ENCODE data around the gene TSPAN19.

The TSPAN19 gene

DNA sequence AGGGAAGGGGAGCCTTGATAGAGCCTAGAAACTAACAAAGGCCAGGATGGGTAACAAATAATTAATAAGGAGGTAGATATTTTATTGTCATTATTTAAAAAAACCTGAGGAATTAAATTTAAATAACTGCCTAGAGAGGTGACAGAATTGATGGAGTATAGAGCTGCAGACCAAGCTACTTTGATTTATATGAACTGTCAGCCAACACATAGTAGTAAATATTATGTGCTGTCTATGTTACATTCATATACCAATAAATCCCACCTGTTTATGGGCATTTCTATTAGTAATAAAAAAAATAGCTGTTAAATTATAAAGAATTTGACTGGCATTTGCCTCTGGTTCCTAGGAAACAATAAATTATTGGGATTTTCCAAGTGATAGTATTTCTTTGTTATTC is 37.7 kb downstream of the TSPAN19 start:
- no peak for DNase-seq

DNA sequence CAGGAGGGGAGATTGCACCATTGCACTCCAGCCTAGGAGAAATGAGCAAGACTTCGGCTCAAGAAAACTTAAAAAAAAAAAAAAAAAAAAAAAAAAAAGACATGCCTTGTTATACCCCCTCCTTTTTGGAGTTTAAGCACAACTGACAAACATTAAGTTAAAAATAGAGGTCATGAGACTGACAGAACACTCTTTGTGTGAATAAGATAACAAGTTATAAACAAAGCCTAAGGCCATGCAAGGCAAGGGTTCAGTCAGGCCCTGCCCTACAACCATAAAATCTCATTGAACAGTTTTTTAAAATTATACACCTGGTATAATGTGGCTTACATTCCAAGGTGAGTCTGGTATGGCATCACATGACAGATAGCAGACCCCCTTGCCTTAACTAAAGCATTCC is 39.3 kb downstream of the TSPAN19 start:
- no peak for DNase-seq

DNA sequence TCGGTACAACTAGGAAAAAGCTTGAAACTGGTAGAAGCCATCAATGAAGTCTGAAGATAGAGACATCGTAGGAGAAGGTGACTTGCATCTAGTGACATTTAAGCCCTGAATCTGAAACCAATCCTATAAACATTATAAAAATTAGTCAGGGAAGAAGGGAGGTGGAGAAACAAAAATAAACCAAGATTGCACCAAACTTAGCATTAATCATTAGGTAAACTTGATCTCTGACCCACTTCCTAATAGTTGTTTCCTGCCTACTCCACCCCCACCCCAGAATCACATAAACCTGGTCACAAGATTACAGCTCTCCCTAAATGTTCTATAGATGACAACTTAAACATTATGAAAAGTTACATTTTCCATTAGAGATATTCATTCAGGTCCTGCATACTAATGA is 40.4 kb downstream of the TSPAN19 start:
- DNase-seq = no peak

DNA sequence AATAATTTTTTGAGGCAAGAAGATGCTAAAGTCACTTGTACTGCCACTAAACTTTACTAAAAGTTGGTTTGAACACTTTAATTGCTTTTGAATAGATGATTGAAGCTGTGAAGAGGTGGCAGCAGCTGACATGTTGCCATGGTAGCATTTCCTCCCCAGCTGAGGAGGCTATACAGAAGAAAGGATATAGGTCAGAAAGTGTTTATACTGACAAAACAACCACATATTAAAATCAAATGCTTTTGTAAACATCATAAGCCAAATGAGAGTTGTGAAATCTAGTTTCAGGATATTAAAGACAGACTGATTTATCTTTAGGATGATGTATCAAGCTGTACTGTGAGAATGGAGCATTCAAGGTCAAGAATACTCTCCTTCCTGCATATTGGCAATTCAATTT is 41.7 kb downstream of the TSPAN19 start:
- DNase-seq = no peak

DNA sequence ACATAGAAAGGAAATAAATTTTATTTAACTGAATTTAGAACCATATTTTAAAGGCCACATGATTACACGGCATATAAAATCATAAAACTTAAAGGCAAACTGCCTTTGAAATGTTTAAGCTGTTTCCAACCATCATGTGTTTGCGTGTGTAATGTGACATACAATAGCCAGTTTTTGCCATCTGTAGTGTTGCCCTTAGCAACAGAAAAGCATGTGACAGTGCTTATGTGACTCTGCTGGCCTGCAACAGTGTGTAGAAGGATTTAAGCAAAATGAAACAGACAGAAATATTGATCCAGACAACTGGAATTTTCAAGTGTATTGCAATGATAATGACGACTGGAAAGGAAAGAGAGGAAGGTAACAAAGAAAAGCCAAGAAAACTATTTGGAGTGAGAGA is 49.5 kb downstream of the TSPAN19 start:
- DNase-seq = no peak

DNA sequence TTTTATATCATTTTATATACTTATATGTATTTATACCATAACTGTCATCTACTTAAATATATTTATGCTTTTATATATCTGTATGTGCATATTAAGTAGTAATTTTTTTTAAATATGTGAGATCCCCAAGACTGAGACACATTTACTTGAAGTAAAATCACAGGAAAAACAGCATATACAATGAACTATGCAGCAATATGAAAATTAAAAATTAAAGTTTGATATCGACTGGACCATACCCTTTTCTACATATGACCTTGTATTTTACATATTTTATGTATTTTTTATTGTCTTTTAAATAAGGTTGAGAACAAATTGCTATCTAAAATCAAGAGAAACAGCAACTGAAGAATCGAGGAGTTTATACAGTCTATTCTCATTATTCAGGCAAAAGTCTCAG is 50.0 kb downstream of the TSPAN19 start:
- no peak for DNase-seq

DNA sequence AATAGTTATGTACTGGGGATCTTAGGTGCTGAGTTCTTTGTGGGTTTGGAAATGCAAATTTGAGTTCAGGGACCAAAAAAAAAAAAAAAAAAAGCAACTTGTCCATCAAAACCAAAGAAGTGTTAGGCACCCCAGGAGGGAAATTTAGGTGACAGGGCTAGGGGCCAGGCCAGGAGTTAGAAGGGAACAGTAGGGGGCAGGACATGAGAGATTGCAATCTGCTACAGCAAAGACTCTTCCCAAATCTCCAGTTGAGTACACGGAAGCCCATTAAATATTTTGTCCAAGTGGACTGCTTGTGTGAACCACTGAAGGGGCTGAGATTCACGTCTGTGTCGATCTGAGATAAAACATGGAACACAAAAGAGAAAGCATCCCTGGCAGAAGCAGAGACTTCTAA is 52.8 kb downstream of the TSPAN19 start:
- no peak for DNase-seq

DNA sequence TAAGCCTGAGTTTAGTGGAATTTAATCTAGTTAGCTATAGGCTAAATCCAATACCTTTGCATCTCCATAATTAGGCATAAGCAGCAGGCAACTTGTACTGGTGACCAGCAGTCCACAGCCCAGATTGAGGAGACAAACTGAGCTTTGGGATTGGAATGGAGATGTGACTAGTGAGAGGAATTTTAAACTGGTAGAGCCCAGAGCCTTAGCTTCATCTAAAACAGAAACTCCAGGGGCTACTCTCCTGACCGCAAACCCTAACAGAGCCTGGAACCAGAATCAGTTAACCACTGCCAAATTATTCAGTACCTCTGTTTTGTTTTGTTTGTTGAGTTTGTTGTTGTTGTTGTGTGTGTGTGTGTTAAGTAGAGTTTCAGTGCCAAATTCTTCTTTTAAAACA is 53.2 kb downstream of the TSPAN19 start:
- DNase-seq = no peak

DNA sequence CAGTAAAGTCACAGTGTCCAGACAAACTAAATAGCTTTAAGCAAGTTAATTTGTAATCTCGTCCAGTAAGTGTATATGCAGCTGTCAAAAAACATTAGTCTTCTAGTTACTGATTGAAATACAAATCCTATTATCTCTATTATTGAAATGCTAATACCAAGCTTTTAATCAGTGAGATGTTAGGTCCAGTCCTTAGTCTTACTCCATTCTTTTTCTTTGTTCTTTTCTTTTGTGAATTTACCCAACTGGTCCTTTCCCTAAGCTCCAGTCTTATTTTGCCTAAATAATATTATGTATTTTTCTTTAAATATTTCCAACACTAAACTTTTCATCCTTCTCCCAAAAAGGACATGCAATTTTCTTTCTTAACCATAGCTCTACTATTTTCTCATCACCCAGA is 57.2 kb downstream of the TSPAN19 start:
- DNase-seq = no peak

DNA sequence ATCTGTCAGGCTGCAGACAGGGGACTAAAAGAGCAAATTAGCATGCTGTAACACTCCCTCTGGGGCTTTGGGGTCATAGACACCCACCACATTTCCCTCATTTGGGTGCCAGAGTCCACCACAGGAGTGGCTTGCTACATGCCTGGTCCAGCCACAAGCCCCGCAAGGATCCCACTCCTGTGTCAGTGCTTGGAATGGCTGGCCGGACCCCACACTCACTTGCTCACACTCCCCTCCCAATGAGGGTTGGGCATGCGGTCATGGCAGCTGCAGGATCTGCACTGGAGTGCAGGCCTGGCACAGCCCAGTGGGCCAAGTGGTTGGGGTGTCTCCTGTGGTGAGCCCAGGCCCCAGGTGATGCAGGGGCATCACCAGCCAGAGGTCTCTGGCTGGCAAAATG is 59.9 kb downstream of the TSPAN19 start:
- DNase-seq = no peak

DNA sequence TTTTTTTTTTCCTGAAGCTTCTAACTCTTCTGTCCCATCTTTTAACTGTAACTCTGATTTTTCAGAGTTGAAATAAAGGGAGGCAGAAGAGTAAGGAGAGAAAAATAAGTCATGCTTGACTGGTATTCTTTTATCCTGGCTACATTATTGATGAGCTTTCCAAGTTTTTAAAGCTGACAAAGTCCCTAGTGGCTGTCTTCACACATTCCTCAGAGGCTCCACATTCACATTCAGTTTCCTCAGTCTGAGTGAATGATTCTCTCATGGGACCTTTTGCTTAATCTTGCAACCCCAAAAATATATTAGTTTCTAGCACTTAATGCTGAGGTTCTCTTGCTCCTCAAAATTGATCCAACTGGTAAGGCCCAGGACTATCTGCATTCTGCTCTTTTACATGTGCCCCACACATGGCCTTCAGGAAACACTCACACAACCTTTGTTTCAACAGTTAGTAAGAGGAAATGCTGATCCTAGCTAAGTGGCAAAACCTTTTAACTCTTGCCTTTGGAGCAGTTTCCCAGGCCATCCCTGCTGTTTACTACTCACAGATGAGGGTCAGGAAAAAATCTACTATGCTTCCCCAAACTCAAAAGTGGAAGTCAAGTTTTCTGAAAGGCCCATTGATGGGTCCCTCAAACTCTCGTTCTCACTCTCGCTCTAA is 61.8 kb downstream of the TSPAN19 start:
- no peak for DNase-seq

DNA sequence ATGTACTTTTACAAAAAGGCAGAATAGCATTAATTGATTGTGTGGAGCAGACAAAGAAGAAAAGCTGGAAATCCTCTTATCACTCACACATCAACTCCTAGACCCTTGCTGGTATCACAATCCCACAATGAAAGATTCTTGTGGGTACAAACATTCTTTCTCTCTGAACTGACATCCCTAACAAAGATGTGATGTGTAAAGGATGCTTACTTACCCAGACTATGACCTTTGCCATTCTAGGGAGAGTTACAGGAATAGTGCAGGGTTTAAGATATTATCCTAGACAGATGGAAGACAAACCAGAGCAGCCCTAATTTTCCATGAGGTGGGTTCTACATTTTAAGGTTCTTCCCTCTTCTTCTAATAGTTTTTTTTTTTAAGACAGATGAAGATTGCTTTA is 63.1 kb downstream of the TSPAN19 start:
- no peak for DNase-seq

DNA sequence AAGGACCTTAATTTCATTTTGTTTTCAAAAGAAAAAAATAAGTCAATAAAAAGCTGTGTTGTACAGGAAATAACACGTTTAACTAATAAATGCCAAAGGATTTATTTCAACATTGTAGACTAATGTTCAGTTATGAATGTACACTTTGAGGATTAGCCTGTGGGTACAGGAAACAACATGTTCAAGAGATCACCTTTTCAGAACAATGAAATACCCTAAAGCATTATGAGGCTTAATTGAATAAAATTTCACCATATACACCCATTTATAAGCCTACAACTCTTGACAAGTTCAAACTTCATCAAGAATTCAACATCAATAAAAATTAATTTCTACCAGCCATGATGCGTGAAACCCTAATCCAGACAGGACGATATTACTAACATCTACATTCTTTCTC is 66.9 kb downstream of the TSPAN19 start:
- DNase-seq = no peak
